ENCODE measurements around the gene ZNF519.
"Not testable (repeated sequence)": the region's sequence is repeated elsewhere in the genome, so short reads cannot be mapped to it uniquely, and the experiment has no call there.

The ZNF519 gene

GRCh38 chr18:14132271-14132700, at the start of gene ZNF519:
Gene ZNF519 (minus strand): TSS chr18:14132435. CDS start chr18:14132277, 158 bp downstream.
- peak; percentile 97 for DNase-seq

DNA sequence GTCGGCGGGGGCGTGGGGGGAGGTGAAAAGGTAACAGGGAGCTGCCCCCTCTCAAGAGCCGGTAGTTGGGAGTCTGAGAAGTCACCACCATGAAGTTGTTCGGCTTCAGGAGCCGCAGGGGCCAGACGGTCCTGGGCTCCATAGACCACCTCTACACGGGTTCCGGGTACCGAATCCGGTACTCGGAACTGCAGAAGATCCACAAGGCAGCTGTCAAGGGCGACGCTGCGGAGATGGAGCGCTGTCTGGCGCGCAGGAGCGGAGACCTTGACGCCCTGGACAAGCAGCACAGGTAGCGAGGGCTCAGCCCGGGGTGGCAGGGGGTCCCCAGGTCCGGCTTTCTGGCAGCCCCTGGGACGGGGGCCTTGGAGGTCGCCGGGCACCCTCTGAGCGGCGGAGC, 47.1 kb upstream of the ZNF519 start:
- DNase-seq, result no peak

DNA sequence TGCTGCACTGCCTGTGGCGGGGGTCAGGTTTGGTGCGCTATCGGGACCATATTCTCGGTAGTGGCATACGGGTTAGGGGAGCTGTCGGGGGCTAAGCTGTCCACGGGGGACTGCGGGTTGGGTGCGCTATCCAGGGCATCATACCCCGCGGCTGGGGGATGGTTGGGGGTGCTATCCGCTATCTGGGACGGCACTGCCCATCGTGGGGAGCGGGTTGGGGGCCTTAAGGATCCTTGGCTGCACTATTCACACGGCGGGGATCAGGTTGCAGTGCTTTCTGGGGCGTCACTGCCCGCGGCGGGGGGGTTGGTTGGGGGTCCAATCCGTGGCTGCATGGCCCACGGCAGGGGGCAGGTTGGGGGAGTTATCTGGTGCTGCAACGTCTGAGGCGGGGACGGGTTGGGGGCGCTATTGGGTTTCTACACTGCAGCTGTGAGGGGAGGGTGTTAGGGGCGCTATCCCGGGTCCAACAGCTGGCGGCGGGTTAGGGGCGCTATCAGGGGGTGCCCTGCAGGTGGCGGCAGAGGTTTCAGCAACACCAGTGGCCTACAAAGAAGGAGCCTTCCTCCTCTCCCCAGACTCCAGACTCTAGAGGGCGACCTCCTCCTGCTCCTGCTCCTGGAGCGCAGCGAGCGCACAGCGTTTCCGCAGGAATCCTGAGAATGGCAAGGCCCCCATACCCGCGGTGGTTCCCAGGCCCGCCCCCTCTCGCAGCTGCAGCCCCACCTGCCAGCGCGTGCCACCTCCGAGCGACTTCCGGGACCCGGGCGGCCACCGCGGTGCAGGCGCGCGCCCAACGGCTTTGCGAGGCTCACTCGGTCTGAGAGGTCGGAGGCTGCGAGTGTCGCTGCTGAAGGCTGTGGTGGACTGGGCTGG, 46.3 kb upstream of the ZNF519 start:
- peak; percentile 79 for DNase-seq

DNA sequence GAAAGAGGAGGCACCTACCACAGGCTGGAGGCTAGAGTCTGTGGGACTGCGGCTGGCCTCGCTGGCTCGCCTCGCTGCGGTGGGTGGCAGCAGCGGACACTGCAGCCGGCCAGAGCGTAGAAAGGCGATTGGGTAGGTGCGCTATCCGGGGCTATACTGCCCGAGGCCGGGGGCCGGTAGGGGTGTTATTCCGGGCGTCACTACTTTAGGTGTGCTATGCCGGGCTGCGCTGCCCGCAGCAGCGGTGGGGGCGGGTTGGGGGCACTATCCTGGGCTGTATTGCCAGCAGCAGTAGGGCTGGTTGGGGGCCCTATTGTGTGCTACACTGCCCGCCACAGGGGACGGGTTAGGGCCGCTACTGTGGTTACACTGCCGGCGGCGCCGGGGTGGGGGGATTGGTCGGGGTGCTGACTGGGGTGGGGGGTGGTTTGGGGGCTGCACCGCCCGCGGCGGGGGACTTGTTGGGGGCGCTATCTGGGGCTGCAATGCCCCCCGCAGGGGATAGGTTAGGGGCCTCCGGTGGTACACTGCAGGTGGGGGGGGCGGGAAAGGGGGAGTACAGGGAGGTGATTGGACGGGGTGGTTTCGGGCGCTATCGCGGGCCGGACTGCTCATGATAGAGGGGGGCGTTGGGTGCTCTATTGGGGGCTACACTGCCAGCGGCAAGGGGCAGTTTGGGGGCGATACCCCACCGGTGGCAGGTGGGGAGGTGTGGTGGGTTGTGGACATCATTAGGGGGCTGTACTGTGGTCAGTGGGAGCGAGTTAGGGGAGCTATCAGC, 45.5 kb upstream of the ZNF519 start:
- not testable (repeated sequence) for DNase-seq

- not testable (repeated sequence) for DNase-seq
Measured at GRCh38 chr18:14175404-14175803, 43.2 kb upstream of the ZNF519 start.

DNA sequence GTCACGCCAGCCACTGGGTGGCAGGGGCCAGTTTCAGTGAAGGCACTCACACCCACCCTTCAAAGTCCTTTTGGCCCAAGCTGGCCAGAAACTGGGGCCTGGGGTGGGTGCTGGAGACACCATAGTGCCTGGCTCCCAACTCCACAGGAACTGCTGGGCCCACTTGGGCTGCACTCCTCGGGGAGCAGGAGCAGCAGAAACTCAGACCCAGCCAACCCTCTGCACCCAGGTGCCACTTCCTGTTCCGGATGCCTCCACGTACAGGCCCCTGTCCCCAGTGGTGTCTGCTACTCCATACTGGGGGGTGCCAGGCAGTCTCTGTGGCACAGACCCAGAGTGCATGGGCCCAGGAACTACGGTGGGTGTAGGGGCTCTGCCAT, 42.5 kb upstream of the ZNF519 start:
- DNase-seq, result no peak

- DNase-seq, result not testable (repeated sequence)
Measured at GRCh38 chr18:14174002-14174705, 41.9 kb upstream of the ZNF519 start.

- DNase-seq, result not testable (repeated sequence)
Measured at GRCh38 chr18:14173116-14173951, 41.1 kb upstream of the ZNF519 start.

- DNase-seq, result not testable (repeated sequence)
Measured at GRCh38 chr18:14172142-14173115, 40.2 kb upstream of the ZNF519 start.

DNA sequence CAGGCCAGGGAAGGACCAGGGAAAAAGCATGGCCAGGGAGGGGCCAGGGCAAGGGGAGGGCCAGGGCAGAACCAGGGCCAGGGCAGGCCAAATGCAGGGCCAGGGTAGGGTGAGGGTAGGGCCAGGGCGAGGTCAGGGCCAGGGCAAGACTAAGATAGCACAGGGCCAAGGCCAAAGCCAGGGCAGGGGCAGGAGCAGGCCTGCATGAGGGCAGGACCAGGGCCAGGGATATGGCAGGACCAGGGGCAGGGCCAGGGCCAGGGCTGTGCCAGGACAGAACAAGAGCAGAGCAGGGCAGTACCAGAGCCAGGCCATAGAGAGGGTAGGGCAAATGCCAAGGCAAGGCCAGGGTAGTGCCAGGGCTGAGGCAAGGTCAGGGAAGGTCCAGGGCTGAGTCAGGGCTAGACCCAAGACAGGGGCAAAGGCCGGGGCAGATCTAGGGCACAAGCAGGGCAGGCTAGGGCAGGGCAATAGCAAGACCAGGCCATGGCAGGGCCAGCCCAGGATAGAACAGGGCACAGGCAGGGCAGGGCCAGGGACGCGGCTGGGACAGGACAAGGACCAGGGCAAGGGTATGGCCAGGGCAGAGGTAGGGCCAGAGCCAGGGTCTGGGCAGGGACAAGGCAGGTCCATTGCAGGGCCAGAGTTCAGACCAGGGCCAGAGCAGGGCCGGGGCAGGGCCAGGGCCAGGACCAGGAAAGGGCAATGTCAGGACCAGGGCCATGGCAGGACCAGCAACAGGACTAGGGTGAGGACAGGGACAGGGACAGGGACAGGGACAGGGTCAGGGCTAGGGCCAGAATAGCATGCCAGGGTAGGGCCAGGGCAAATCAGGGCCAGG, 39.3 kb upstream of the ZNF519 start:
- DNase-seq, result not testable (repeated sequence)

DNA sequence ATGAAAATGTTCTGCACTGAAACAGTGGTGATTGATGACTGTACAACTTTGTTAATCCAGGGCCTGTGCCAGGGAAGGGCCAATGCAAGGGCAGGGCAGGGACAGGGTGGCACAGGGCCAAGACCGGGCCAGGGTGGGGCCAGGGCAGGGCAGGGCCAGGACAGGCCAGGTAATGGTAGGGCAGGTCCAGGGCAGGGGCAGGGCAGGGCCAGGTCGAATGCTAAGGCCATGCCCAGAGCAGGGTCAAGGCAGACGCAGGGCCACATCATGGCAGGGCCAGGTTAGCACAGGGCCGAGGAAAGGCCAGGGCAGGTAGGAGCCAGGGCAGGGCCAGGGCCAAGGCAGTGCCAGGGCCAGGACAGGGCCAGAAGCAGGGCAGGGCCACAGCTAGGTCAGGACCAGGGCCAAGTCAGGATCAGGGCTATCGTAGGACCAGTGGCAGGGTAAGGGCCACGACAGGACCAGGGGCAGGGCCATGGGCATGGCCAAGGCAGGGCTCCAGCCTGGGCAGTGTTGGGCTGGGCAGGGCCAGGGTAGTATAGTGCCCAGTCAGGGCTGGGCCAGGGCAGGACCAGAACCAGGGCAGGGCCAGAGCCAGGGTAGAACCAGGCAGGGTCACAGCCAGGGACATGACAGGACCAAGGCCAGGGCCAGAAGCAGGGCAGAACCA, 38.3 kb upstream of the ZNF519 start:
- DNase-seq, result not testable (repeated sequence)

- DNase-seq, result not testable (repeated sequence)
Measured at GRCh38 chr18:14162915-14163314, 30.7 kb upstream of the ZNF519 start.

DNA sequence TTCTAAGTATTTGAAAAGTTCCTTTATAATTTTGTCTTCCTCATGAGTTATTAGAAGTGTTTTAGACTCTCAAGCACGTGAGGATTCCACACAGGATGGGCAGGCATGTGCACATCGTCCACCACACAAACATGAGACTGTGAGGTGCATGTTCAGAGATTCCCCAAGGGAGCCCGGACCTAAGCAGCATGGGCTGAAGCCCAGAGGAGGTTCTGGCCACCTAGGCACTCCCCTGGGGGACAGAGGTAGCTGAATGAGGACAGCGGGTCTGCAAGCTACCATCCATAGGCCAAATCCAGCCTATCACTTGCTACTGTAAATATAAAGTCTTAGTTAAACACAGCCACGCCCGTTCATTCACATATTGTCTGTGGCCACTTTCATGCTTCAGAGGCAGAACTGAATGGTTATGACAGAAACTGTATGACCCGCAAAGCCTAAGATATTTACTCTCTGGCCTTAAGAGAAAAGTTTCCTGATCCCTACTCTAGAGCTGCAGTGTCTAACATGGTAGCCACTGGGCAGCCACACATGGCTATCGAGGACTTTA, 19.4 kb upstream of the ZNF519 start:
- not testable (repeated sequence) for DNase-seq

DNA sequence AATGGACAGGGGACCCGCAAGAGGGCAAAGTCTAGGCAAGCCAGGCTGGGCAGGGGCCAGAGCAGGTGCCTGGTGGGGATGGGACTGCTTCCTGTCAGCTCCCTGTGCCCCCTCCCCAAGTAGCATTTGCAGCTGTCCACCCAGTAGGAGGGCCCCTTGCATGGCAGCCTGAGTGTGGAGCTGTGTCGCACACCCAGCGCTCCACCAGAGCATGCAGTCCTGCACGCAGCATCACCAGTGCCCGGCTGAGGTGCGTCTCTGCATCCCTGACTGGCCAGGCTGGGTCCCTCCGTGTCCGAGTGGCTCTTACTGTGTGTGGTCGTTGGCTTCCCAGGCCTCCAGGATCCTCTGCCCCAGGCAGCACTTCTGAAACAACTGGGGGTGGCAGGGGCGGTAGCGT, 18.5 kb upstream of the ZNF519 start:
- DNase-seq, result not testable (repeated sequence)

DNA sequence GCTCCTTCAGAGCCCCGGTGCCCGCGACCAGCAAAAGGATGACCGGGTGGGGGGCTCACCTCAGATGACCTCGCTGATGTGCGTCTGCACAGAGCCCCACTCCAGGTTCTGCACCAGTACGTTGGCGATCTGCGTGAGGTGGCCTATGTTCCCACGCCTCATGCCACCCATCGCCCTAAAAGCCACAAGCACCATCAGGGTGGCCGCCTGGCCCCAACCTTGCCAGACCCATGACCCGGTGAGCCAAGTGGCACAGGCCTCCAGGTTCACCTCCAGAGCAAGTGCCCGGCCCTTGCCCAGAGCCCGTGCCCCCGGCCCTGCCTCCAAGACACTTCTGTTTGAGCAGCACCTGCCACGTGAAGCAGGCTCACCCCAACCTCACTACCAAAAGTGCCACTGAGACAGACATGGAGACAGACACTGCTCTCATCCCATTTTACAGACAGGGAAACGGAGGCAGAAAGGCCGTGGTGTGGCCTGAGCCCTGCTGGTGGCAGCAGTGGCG, 17.7 kb upstream of the ZNF519 start:
- not testable (repeated sequence) for DNase-seq

GRCh38 chr18:14149121-14149850, 17.1 kb upstream of the ZNF519 start:
- DNase-seq, result peak; percentile 8

GRCh38 chr18:14147935-14148865, 16.0 kb upstream of the ZNF519 start:
- not testable (repeated sequence) for DNase-seq
